ENCODE measurements around the gene OR52A5.

Gene OR52A5

DNA sequence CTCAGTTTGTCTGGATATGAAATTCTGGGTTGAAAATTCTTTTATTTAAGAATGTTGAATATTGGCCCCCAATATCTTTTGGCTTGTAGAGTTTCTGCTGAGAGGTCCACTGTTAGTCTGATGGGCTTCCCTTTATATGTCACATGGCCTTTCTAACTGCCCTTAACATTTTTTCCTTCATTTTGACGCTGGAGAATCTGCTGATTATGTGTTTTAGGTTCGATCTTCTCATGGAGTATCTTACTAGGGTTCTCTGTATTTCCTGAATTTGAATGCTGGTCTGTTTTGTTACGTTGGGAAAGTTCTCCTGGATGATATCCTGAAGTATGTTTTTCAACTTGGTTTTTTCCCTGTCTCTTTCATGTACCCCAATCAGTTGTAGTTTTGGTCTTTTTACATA is 22.8 kb downstream of the OR52A5 start:
- DNase-seq = no peak

DNA sequence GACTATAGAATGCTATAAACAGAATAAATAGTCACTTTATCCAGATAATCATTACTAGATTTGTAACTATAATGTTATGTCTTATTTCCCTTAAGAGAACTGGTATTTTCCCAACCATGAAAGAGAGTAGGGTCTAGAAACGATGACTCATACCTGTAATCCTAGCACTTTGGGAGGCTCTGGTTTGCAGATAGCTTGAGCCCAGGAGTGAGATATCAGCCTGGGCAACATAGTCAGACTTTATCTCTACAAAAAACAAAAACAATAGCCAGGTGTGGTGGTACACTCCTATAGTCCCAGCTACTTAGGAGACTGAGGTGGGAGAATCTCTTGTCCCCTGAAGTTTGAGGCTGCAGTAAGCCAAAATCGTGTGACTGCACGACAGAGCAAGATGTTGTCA is 30.9 kb downstream of the OR52A5 start:
- no peak for DNase-seq

DNA sequence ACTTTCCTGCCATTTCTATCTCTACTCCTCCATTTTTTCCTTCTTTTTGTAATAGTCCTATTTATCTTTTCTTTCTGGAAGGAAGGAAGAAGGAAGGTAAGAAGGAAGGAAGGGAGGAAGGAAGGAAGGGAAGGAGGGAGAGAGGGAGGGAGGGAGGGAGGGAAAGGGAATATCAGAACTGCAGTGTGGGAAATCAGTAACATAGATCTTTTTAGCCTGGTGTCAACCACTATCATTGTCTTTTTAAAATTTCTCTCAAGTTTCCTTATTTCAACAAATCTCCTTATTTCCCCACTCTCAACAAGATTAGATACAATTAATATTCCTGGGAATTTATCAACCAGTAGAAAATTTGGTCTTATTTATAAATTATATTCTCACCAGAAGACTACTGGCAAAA is 35.1 kb downstream of the OR52A5 start:
- no peak for DNase-seq

DNA sequence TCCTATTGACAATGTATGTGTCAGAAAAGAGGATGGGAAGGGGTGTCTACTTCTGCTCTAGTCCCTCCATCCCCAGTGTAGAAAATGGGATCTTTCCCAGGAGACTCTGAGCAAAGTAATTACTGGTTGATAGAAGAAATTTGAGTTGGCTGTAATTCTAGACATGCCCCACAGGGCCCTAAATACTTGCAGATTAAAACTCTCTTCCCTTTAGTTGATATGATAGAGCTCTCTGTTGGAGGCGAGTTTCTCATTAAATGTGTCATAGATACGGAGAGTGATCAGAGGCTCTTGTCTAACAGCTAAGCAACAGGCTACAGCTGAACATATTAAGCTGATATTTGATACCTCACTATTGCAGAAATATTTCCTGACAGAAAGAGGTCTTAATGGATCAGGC is 35.9 kb downstream of the OR52A5 start:
- no peak for DNase-seq

DNA sequence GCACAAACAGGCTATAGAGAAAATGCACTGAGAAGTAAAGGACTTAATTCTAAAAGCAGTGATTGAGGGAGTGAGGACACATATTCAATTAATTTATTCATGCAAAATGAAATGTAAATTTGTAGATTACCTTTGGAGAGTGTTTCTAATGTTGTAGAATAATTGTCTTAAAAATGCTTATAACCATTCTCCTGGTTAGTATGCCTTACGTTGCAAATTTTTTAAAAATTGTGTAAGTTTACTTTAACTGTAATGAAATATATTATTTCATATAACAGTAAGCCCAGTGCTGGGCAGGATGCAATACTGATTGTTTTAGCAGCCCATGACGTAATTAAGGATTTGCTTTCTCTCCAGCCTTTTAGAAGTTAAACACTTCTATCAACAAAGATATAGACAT is 42.1 kb downstream of the OR52A5 start:
- DNase-seq = no peak

DNA sequence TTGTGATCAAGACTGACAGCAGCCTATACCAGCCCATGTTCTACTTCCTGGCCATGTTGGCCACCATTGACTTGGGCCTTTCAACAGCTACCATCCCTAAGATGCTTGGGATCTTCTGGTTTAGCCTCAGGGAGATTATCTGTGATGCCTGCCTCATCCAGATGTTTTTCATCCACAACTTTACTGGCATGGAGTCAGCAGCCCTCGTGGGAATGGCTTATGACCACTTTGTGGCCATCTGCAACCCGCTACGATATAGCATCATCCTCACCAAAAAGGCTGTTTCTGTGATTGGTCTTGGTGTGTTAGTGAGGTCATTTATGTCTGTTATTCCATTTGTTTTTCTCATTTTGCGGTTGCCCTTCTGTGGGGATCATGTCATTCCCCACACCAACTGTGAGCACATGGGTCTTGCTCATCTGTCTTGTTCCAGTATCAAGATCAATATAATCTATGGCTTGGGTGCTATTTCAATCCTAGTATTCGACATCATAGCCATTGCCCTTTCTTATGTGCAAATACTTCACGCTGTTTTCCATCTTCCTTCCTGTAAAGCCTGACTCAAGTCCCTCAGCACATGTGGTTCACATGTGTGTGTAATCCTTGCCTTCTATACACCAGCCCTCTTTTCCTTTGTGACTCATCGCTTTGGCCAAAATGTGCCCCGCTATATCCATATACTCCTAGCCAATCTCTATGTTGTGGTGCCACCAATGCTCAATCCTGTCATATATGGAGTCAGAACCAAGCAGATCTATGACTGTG is 45.2 kb downstream of the OR52A5 start:
- no peak for DNase-seq

DNA sequence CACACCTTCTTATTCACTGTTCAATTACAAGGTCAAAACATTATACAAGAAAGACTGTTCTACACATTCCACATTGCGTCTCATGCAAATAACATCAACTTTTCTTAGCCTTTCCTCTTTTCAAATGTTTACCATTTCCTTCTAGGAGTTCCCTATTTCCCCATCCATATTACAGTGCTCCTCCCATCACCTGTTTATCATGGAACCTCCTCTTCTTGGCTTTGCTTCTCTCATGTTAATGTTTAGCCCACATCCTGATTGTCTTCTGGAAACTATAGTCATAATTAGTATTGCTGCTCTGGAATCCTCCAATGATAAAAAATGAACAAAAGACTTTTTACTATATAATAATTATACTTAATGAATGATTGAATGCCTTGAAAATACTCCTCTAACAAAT is 47.5 kb downstream of the OR52A5 start:
- DNase-seq = no peak

DNA sequence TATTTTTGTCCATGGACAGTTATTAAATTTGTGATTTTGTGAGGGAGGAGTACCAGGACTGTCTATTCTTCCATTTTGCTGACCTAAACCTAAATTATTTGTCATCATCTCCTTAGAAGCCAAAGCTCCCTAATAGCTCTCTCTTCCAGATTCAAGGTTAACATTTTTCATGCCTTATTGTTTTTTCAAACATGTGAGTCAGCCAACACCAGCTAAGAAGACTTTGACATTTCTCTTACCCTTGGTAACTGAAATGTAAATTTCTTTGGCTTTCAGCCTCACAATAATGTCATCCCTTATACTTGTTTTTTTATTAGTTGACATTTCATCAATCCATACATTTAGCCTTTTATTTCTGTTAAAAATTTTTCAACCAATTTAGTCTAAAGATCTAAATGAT is 49.6 kb downstream of the OR52A5 start:
- no peak for DNase-seq

DNA sequence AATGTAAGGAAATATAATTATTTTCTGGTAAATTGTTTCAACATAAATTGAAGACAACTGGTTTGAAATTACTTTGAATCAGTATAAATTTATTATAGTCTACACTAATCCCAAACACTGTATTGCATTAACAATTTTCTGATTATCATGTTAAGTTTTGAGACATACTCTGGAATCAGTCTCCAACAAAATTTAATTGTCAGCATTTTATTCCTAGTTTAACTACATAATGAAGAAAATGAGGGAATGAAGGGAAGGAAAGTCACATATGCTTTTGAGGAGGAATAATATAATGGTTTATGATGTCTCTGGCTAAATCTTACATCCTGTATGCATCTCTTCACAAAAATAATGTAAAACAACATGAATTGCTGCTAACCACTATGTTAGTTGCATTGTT is 54.6 kb downstream of the OR52A5 start:
- no peak for DNase-seq

DNA sequence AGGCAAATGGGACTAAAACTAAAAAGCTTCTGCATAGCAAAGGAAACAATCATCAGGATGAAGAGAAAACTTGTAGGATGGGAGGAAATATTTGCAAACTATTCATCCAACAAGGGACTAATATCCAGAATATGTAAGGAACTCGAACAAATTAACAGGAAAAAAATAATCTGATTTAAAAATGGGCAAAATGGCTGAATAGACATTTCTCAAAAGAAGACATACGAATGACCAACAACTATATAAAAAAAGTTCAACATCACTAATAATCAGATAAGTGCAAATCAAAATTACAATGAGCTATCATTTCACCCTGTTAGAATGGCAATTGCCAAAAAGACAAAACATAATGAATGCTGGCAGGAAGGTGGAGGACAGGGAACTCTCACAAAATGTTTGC is 56.8 kb downstream of the OR52A5 start:
- DNase-seq = no peak
